IgD-negative memory B cell (primary cell): ENCODE data around the gene BIK. TPM values are rescaled to one million over a fixed set of nuclear protein-coding genes. Genes with fewer than 3 reads are reported as not detected.
A peak's percentile ranks its signal among the peaks of the same experiment; 100 is the strongest.

Experiments used
- H3K27ac Mint-ChIP-seq, 3 donors: one replicate each; pipeline ENCODE4 v1.8.0; 2020 to 2022; ENCODE audit warnings: mild to moderate bottlenecking in 3 of 3, mixed read lengths in 3 of 3, moderate library complexity in 1 of 3
- H3K27me3 Mint-ChIP-seq: one replicate; pipeline ENCODE4 v1.8.0; 2021; ENCODE audit warnings: mixed read lengths
- H3K36me3 Mint-ChIP-seq: one replicate; pipeline ENCODE4 v1.8.0; 2020; ENCODE audit warnings: mild to moderate bottlenecking, mixed read lengths
- H3K4me1 Mint-ChIP-seq, 3 donors: one replicate each; pipeline ENCODE4 v1.8.0; 2020 to 2022; ENCODE audit warnings: mixed read lengths in 3 of 3, mild to moderate bottlenecking in 1 of 3
- H3K4me3 Mint-ChIP-seq, 4 donors: one replicate each; pipeline ENCODE4 v1.8.0; 2020 to 2022; ENCODE audit warnings: mild to moderate bottlenecking in 4 of 4, mixed read lengths in 4 of 4, moderate library complexity in 3 of 4
- H3K9me3 Mint-ChIP-seq, 3 donors: one replicate each; pipeline ENCODE4 v1.8.0; 2020 to 2021; ENCODE audit warnings: mixed read lengths in 3 of 3, mild to moderate bottlenecking in 1 of 3
- polyA plus RNA-seq: library from polyadenylated mRNA; unstranded; fragments of 300-500 nt; fragmentation: Illumina TruSeq; gene quantifications from one replicate; pipeline ENCODE4 v1.2.3, GENCODE V29; 2021

Gene BIK
- polyA plus RNA-seq, 1 donor from 2014 or later: 9.7 TPM

GRCh38 chr22:43170131-43170480, 59.6 kb downstream of the BIK start:
- no peaks in the 10 kb centered on the region for H3K4me1 Mint-ChIP-seq
- H3K27ac Mint-ChIP-seq: no peak overlapping the region
- H3K9me3 Mint-ChIP-seq: no peaks in the 10 kb centered on the region
- H3K27me3 Mint-ChIP-seq: no peaks in the 10 kb centered on the region
- H3K4me3 Mint-ChIP-seq: no peak overlapping the region
- H3K36me3 Mint-ChIP-seq: peaks cover 3% of the 10 kb centered on the region

GRCh38 chr22:43171019-43171491, 60.5 kb downstream of the BIK start:
- no peak overlapping the region for H3K4me3 Mint-ChIP-seq
- H3K9me3 Mint-ChIP-seq: no peaks in the 10 kb centered on the region
- H3K36me3 Mint-ChIP-seq: peaks cover 4% of the 10 kb centered on the region
- H3K27me3 Mint-ChIP-seq: no peaks in the 10 kb centered on the region
- H3K4me1 Mint-ChIP-seq: no peaks in the 10 kb centered on the region
- no peak overlapping the region for H3K27ac Mint-ChIP-seq

- Mint-ChIP-seq H3K4me3 (no peak overlapping the region), H3K9me3 (no peaks in the 10 kb centered on the region), H3K27ac (no peak overlapping the region), H3K36me3 (peaks cover 5% of the 10 kb centered on the region), H3K27me3 (no peaks in the 10 kb centered on the region), H3K4me1 (no peaks in the 10 kb centered on the region)
Measured at GRCh38 chr22:43171607-43172006, 61.1 kb downstream of the BIK start.

GRCh38 chr22:43172191-43172590, 61.6 kb downstream of the BIK start:
- Mint-ChIP-seq H3K27me3 (no peaks in the 10 kb centered on the region), H3K4me3 (peak overlapping the region in 1 of 4 donors; percentile 47), H3K27ac (no peak overlapping the region), H3K36me3 (peaks cover 5% of the 10 kb centered on the region), H3K4me1 (no peaks in the 10 kb centered on the region), H3K9me3 (no peaks in the 10 kb centered on the region)

- no peaks in the 10 kb centered on the region for H3K27me3 Mint-ChIP-seq
- H3K9me3 Mint-ChIP-seq: no peaks in the 10 kb centered on the region
- H3K4me1 Mint-ChIP-seq: peaks cover 0 to 2% (median 0%) of the 10 kb centered on the region in 3 donors
- H3K36me3 Mint-ChIP-seq: peaks cover 6% of the 10 kb centered on the region
- H3K4me3 Mint-ChIP-seq: no peak overlapping the region
- no peak overlapping the region for H3K27ac Mint-ChIP-seq
Measured at GRCh38 chr22:43173566-43173965, 63.0 kb downstream of the BIK start.

GRCh38 chr22:43173976-43174720, 63.6 kb downstream of the BIK start:
- Mint-ChIP-seq H3K27me3 (no peaks in the 10 kb centered on the region), H3K9me3 (no peaks in the 10 kb centered on the region), H3K4me3 (no peak overlapping the region), H3K27ac (no peak overlapping the region), H3K4me1 (peaks cover 0 to 2% (median 0%) of the 10 kb centered on the region in 3 donors), H3K36me3 (peaks cover 7% of the 10 kb centered on the region)

GRCh38 chr22:43174941-43175531, 64.5 kb downstream of the BIK start:
- Mint-ChIP-seq H3K27ac (no peak overlapping the region), H3K9me3 (no peaks in the 10 kb centered on the region), H3K4me1 (peaks cover 0 to 2% (median 0%) of the 10 kb centered on the region in 3 donors), H3K4me3 (no peak overlapping the region), H3K27me3 (no peaks in the 10 kb centered on the region), H3K36me3 (peaks cover 7% of the 10 kb centered on the region)

- H3K4me1 Mint-ChIP-seq: peaks cover 0 to 2% (median 0%) of the 10 kb centered on the region in 3 donors
- H3K9me3 Mint-ChIP-seq: no peaks in the 10 kb centered on the region
- no peak overlapping the region for H3K27ac Mint-ChIP-seq
- peak overlapping the region in 1 of 4 donors; percentile 34 for H3K4me3 Mint-ChIP-seq
- peaks cover 8% of the 10 kb centered on the region for H3K36me3 Mint-ChIP-seq
- no peaks in the 10 kb centered on the region for H3K27me3 Mint-ChIP-seq
Measured at GRCh38 chr22:43176090-43176489, 65.5 kb downstream of the BIK start.

- Mint-ChIP-seq H3K36me3 (peaks cover 10% of the 10 kb centered on the region), H3K4me3 (no peak overlapping the region), H3K27me3 (no peaks in the 10 kb centered on the region)
Measured at GRCh38 chr22:43177479-43177878, 66.9 kb downstream of the BIK start.

More at GRCh38 chr22:43177479-43177878, 66.9 kb downstream of the BIK start:
- H3K9me3 Mint-ChIP-seq: no peaks in the 10 kb centered on the region
- H3K27ac Mint-ChIP-seq: no peak overlapping the region
- H3K4me1 Mint-ChIP-seq: peaks cover 0 to 2% (median 1%) of the 10 kb centered on the region in 3 donors

Other genes with a start within 250 kb of the BIK start
- 31.5 TPM for gene PACSIN2, start 95.6 kb upstream of the BIK start, polyA plus RNA-seq
- 3.7 TPM for gene TTLL1, start 21.4 kb upstream of the BIK start, polyA plus RNA-seq
- gene MCAT, start 32.6 kb downstream of the BIK start, polyA plus RNA-seq: 10.2 TPM
- gene TSPO, start 40.8 kb downstream of the BIK start, polyA plus RNA-seq: 125 TPM
- gene TTLL12, start 76.4 kb downstream of the BIK start, polyA plus RNA-seq: 20.0 TPM
- not detected for gene SCUBE1, start 232.6 kb downstream of the BIK start, polyA plus RNA-seq